Fibroblast of lung (primary cell): Measurements from ENCODE around the gene ZKSCAN4. TPM values are rescaled to one million over a fixed set of nuclear protein-coding genes. Genes with fewer than 3 reads are reported as not detected.

Experiments
- DNase-seq, 2 donors: peaks; one replicate each; pipeline versions ENCODE4 v3.0.0 to v3.0.0-alpha.2; 2010; ENCODE audit warnings: low read depth in 2 of 2
- H2AFZ ChIP-seq: 2 replicates; pipeline ENCODE4 v1.5.1; 2012; ENCODE audit warnings: low read length, control low read depth, inconsistent platforms
- H3K27ac ChIP-seq: 2 replicates; pipeline ENCODE4 v1.5.1; 2011; ENCODE audit warnings: low read length, control low read depth; ENCODE audit not compliant: insufficient read depth
- H3K27me3 ChIP-seq: 2 replicates; pipeline ENCODE4 v1.5.1; 2011; ENCODE audit warnings: mild to moderate bottlenecking, low read length; ENCODE audit not compliant: control insufficient read depth, insufficient read depth
- H3K36me3 ChIP-seq: 2 replicates; pipeline ENCODE4 v1.5.1; 2011; ENCODE audit warnings: low read length; ENCODE audit not compliant: control insufficient read depth, insufficient read depth
- H3K4me1 ChIP-seq: 2 replicates; pipeline ENCODE4 v1.5.1; 2011; ENCODE audit warnings: low read length; ENCODE audit not compliant: control insufficient read depth, insufficient read depth; ENCODE audit errors: extremely low read depth
- H3K4me2 ChIP-seq: 2 replicates; pipeline ENCODE4 v1.5.1; 2011; ENCODE audit warnings: low read length, control low read depth; ENCODE audit not compliant: insufficient read depth; ENCODE audit errors: extremely low read depth
- H3K4me3 ChIP-seq, 4 experiments: fragments of 200-600 bp in 1 of 4; sonication (generic) in 1 of 4; replicated peaks in 1 of 4; 2 replicates each; pipeline ENCODE4 v1.5.1; 2011 to 2016; ENCODE audit warnings: low read length in 4 of 4, low read depth in 3 of 4, mild to moderate bottlenecking in 3 of 4, control low read depth in 2 of 4, inconsistent platforms in 1 of 4, mixed read lengths in 1 of 4; ENCODE audit not compliant: insufficient read depth in 1 of 4; ENCODE audit errors: control extremely low read depth in 1 of 4
- H3K79me2 ChIP-seq: 2 replicates; pipeline ENCODE4 v1.5.1; 2012; ENCODE audit warnings: mild to moderate bottlenecking, low read length, inconsistent platforms; ENCODE audit not compliant: control insufficient read depth, insufficient read depth
- H3K9ac ChIP-seq: 2 replicates; pipeline ENCODE4 v1.5.1; 2011; ENCODE audit warnings: mild to moderate bottlenecking, low read length, control low read depth; ENCODE audit not compliant: insufficient read depth
- H3K9me3 ChIP-seq: 2 replicates; pipeline ENCODE4 v1.5.1; 2012; ENCODE audit warnings: low read depth, low read length; ENCODE audit not compliant: control insufficient read depth, insufficient read depth
- H4K20me1 ChIP-seq: 2 replicates; pipeline ENCODE4 v1.5.1; 2011; ENCODE audit warnings: low read length; ENCODE audit not compliant: control insufficient read depth, insufficient read depth; ENCODE audit errors: extremely low read depth
- EZH2 ChIP-seq: IDR thresholded peaks from 2 replicates; pipeline ENCODE4 v1.5.1; 2012; ENCODE audit warnings: low read length, control low read depth, mild to moderate bottlenecking; ENCODE audit errors: missing control alignments
- polyA plus RNA-seq, 2 donors: library from polyadenylated mRNA; depleted of rRNA in 1 of 2; stranded (reverse) in 1 of 2; unstranded in 1 of 2; fragments of >200 nt; gene quantifications; 2 replicates each; pipeline ENCODE4 v1.2.1, GENCODE V29; 2011 to 2012; ENCODE audit warnings: missing spikeins in 1 of 2
- total RNA-seq: library from RNA; depleted of rRNA; stranded (reverse); fragments of >200 nt; gene quantifications from 2 replicates; pipeline ENCODE4 v1.2.1, GENCODE V29; 2014
- TF ChIP-seq, protein P1 (sequence below), 2 donors: IDR thresholded peaks in 1 of 2; conservative IDR thresholded peaks in 1 of 2; 1 replicate in 1 of 2; 2 replicates in 1 of 2; pipeline ENCODE4 v1.5.1; 2011 to 2012; ENCODE audit warnings: low read length in 2 of 2, control low read depth in 1 of 2, inconsistent platforms in 1 of 2, low read depth in 1 of 2, mild to moderate bottlenecking in 1 of 2

Gene ZKSCAN4
- total and polyA plus RNA-seq, 2 donors (not counting 1 experiment from before 2014, with no cell fraction given): 4.4 to 7.3 TPM

DNA sequence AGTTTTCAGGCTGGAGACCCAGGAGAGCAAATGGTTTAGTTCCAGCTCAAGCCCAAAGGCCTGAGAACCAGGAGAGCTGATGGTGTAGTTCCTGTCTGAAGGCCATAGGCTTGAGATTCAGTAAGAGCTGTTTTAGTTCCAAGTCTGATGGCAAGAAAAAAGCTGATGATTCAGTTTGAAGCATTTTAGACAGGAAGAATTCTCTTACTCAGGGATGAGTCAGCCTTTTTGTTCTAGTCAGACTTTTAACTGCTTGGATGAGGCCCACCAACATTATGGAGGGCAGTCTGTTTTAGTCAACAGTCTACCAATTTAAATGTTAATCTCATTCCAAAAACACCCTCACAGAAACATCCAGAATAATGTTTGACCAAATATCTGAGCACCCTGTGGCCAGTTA, 17.4 kb upstream of the ZKSCAN4 start:
- TF ChIP-seq, protein P1, sequence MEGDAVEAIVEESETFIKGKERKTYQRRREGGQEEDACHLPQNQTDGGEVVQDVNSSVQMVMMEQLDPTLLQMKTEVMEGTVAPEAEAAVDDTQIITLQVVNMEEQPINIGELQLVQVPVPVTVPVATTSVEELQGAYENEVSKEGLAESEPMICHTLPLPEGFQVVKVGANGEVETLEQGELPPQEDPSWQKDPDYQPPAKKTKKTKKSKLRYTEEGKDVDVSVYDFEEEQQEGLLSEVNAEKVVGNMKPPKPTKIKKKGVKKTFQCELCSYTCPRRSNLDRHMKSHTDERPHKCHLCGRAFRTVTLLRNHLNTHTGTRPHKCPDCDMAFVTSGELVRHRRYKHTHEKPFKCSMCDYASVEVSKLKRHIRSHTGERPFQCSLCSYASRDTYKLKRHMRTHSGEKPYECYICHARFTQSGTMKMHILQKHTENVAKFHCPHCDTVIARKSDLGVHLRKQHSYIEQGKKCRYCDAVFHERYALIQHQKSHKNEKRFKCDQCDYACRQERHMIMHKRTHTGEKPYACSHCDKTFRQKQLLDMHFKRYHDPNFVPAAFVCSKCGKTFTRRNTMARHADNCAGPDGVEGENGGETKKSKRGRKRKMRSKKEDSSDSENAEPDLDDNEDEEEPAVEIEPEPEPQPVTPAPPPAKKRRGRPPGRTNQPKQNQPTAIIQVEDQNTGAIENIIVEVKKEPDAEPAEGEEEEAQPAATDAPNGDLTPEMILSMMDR (conservative IDR thresholded peaks at IDR 0.05 in 1 of 2, IDR thresholded peaks at IDR 0.05 in 1 of 2; ENCODE audit: low read depth in 1 of 2, low read length in 2 of 2): no peak
- TF ChIP-seq EZH2: no peak
- H3K79me2 ChIP-seq: peaks cover 17% of the 10 kb centered on the region

DNA sequence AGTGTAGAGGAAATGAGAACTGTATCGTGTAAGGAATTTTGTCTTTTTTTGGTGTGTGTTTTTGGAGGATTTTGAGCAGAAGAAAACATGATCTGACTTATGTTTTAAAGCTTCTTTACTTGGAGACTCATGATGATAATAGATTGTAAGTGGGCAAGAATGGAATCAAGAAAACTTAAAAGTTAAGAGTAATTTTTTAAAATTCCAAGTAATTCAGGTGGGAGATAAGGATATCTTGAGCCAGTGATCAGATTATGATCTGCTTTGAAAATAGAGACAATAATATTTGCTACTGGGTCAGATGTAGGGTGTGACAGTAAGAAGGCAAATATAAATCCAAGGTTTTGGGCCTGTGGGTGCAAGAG, 15.6 kb upstream of the ZKSCAN4 start:
- no peak for TF ChIP-seq EZH2
- TF ChIP-seq, protein P1 (conservative IDR thresholded peaks at IDR 0.05 in 1 of 2, IDR thresholded peaks at IDR 0.05 in 1 of 2; ENCODE audit: low read depth in 1 of 2, low read length in 2 of 2): no peak
- Histone ChIP-seq H3K4me3 (peak overlapping the region; percentile 61 to 95 (median 66)), H4K20me1 (no peaks in the 10 kb centered on the region), H3K4me1 (no peaks in the 10 kb centered on the region), H3K4me2 (peak overlapping the region; percentile 79), H3K79me2 (peaks cover 17% of the 10 kb centered on the region), H3K9ac (peak overlapping the region; percentile 68), H3K27me3 (no peaks in the 10 kb centered on the region), H3K9me3 (no peaks in the 10 kb centered on the region), H3K27ac (peak overlapping the region; percentile 44), H2AFZ (peak overlapping the region; percentile 79), H3K36me3 (no peaks in the 10 kb centered on the region)
- no peak for DNase-seq

More for the DNA sequence above, 17.4 kb upstream of the ZKSCAN4 start:
- Histone ChIP-seq H3K36me3 (peaks cover 2% of the 10 kb centered on the region), H3K9me3 (no peaks in the 10 kb centered on the region), H4K20me1 (no peaks in the 10 kb centered on the region), H3K9ac (no peak overlapping the region), H3K4me1 (no peaks in the 10 kb centered on the region), H3K4me2 (no peak overlapping the region), H2AFZ (no peak overlapping the region), H3K27me3 (no peaks in the 10 kb centered on the region), H3K27ac (no peak overlapping the region), H3K4me3 (no peak overlapping the region)
- DNase-seq: peak; percentile 85 to 93

DNA sequence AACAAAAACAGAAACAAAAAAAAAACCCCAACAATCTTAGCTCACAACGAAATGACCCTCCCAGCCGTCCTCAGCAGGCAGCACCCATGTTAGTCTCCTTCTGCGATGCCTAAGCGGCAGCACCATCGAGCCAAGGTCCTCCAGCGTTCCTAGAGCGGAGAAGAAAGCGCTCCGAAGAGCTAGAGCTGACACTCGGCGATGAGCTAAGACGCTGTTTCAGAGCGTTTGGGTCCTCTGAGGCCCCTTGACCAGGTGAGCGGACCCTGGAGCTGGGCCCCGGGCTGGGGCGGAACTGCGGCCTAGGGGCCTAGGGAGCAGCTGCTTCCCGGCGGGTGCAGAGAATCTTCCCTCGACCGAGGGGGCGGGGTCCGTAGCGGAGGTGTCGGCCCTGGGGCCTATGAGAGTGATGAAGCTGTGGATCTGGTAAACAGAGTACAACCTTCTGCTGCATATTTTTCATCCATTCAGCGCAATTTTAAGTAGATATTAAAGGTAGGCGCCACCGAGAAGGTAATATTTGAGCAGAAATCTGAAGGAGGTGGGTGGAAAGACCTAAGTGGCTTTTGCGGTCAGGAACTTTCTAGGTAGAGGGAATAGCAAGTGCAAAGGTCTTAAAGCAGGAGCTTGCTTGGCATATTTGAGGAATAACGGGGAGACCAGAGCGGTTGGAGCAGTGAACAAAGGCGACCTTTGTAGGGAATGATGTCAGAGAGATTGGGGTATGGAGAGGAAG, 15.1 kb upstream of the ZKSCAN4 start, which contains the start of gene ZSCAN26:
Gene ZSCAN26, plus strand, starts transcription at position 182 of the 733 bp plus-strand sequence. CDS start 4,777 bp downstream, outside the sequence.
- DNase-seq: peak; percentile 89 to 94
- Histone ChIP-seq H3K27ac (peak within 1 kb of the TSS; percentile 44), H3K4me3 (peak within 1 kb of the TSS; percentile 61 to 95 (median 66)), H3K36me3 (no peaks in the 10 kb centered on the region), H3K9ac (peak within 1 kb of the TSS; percentile 68), H3K79me2 (peaks cover 17% of the 10 kb centered on the region), H3K4me2 (peak within 1 kb of the TSS; percentile 79), H4K20me1 (no peaks in the 10 kb centered on the region), H3K4me1 (no peaks in the 10 kb centered on the region), H3K9me3 (no peaks in the 10 kb centered on the region), H2AFZ (peak within 1 kb of the TSS; percentile 79), H3K27me3 (no peaks in the 10 kb centered on the region)
- TF ChIP-seq, protein P1 (conservative IDR thresholded peaks at IDR 0.05 in 1 of 2, IDR thresholded peaks at IDR 0.05 in 1 of 2; ENCODE audit: low read depth in 1 of 2, low read length in 2 of 2): no peak
- TF ChIP-seq EZH2: no peak
